HEK293T (cell line): ENCODE data around the gene TEAD2.

Experiments used
- FOXM1 ChIP-seq: fragments of 450-650 bp; IDR thresholded peaks from 2 replicates; pipeline ENCODE4 v1.6.1; 2017; ENCODE audit warnings: mild to moderate bottlenecking, borderline replicate concordance
- NFRKB ChIP-seq: fragments of 450-650 bp; IDR thresholded peaks from 2 replicates; pipeline ENCODE4 v1.6.1; 2016; ENCODE audit warnings: mild to moderate bottlenecking, moderate library complexity

- no peak for TF ChIP-seq NFRKB
- TF ChIP-seq FOXM1 = no peak
These were observed at the start of gene TEAD2 for GRCh38 chr19:49362048-49362928.
